Thymus (tissue), 11 donors: Measurements from ENCODE around the gene FXYD2. TPM values are rescaled to one million over a fixed set of nuclear protein-coding genes. Genes with fewer than 3 reads are reported as not detected.
A peak's percentile ranks its signal among the peaks of the same experiment; 100 is the strongest.

Source experiments
- DNase-seq, 9 donors: peaks; one replicate each; pipeline ENCODE4 v3.0.0-alpha.2; 2013; ENCODE audit warnings: low spot score in 9 of 9, low read depth in 6 of 9, missing footprints in 1 of 9
- H3K27ac ChIP-seq, 2 donors: one replicate each; pipeline ENCODE4 v1.5.1; 2013; ENCODE audit warnings: control low read depth in 1 of 2, low read depth in 1 of 2, low read length in 1 of 2, mild to moderate bottlenecking in 1 of 2, moderate library complexity in 1 of 2
- H3K27me3 ChIP-seq, 2 donors: one replicate each; pipeline ENCODE4 v1.5.1; 2013; ENCODE audit warnings: low read length in 1 of 2; ENCODE audit not compliant: control insufficient read depth in 2 of 2, insufficient read depth in 1 of 2
- H3K36me3 ChIP-seq, 2 donors: one replicate each; pipeline ENCODE4 v1.5.1; 2013; ENCODE audit warnings: low read length in 1 of 2, mild to moderate bottlenecking in 1 of 2, moderate library complexity in 1 of 2; ENCODE audit not compliant: control insufficient read depth in 2 of 2, insufficient read depth in 2 of 2
- H3K4me1 ChIP-seq, 2 donors: one replicate each; pipeline ENCODE4 v1.5.1; 2013; ENCODE audit warnings: low read length in 2 of 2; ENCODE audit not compliant: control insufficient read depth in 2 of 2, insufficient read depth in 2 of 2
- H3K4me3 ChIP-seq, 2 donors: one replicate each; pipeline ENCODE4 v1.5.1; 2013; ENCODE audit warnings: low read length in 2 of 2, control low read depth in 1 of 2, mild to moderate bottlenecking in 1 of 2
- H3K9me3 ChIP-seq, 2 donors: one replicate each; pipeline ENCODE4 v1.5.1; 2013; ENCODE audit warnings: low read length in 1 of 2, mild to moderate bottlenecking in 1 of 2; ENCODE audit not compliant: control insufficient read depth in 2 of 2, insufficient read depth in 1 of 2
- WGBS: extraction: QIAGEN DNeasy Blood & Tissue Kit; methylation state at CpG from one replicate; pipeline ENCODE4 v1.1.7; 2013; 5-methylcytosine and 5-hydroxymethylcytosine counted together
- polyA plus RNA-seq: library from polyadenylated mRNA; stranded (reverse); fragments of 200-250 nt; gene quantifications from one replicate; pipeline ENCODE4 v1.2.3, GENCODE V29; 2013
- total RNA-seq: library from RNA; stranded (reverse); fragments of 120-200 nt; gene quantifications from one replicate; pipeline ENCODE4 v1.2.4, GENCODE V29; 2013
- donor health status: healthy.

The FXYD2 gene
- total and polyA plus RNA-seq, 2 donors, result 78.9 to 100 TPM

DNA sequence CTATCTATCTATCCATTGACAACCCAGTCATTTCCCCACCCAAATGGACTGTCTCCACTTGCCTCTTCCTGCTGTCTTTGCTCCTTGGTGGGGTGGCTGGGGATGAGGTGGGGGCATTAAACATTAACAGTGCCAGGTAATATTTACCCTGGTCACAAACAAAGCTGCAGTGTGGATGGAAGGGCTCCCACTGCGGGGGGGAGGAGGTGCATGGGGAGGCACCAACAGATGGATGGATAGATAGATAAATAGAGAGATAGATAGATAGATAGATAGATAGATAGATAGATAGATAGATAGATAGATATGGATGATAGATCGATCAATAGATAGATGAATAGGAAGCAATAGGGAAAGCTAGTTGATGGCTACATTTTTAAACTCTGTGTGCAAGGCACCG lies 2.3 kb upstream of the FXYD2 start:
- H3K36me3 ChIP-seq, result no peaks in the 10 kb centered on the region
- H3K4me1 ChIP-seq, result peaks cover 74 to 85% of the 10 kb centered on the region in 2 donors
- no peaks in the 10 kb centered on the region for H3K27me3 ChIP-seq
- H3K27ac ChIP-seq, result no peak overlapping the region
- no peaks in the 10 kb centered on the region for H3K9me3 ChIP-seq
- WGBS, result 77% methylated on average over 3 of the region's 3 CpGs
- no peak for DNase-seq
- H3K4me3 ChIP-seq, result no peak overlapping the region

DNA sequence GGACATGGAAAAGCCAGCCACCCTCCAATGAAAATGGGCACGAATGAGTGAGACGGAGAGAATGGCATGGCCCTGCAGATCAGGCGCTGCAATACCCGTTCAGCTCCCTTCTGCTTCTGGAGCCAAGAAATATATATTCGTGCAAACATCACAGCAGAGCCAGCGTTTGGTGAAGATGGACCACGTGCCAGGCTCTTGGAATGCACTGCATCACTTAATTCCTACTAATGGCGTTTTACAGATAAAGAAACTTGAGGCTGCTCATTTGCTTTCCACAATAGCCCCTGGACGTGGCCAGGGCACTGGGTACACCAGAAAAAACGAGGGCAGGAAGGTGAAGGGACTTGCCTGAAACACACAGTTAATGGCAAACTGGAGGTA lies 1.6 kb upstream of the FXYD2 start:
- Histone ChIP-seq H3K27me3 (no peaks in the 10 kb centered on the region), H3K27ac (no peak overlapping the region), H3K4me1 (peaks cover 71 to 81% of the 10 kb centered on the region in 2 donors), H3K36me3 (no peaks in the 10 kb centered on the region), H3K4me3 (no peak overlapping the region), H3K9me3 (no peaks in the 10 kb centered on the region)
- whole genome bisulfite sequencing, result 74% methylated on average over 10 of the region's 10 CpGs
- DNase-seq, result no peak

DNA sequence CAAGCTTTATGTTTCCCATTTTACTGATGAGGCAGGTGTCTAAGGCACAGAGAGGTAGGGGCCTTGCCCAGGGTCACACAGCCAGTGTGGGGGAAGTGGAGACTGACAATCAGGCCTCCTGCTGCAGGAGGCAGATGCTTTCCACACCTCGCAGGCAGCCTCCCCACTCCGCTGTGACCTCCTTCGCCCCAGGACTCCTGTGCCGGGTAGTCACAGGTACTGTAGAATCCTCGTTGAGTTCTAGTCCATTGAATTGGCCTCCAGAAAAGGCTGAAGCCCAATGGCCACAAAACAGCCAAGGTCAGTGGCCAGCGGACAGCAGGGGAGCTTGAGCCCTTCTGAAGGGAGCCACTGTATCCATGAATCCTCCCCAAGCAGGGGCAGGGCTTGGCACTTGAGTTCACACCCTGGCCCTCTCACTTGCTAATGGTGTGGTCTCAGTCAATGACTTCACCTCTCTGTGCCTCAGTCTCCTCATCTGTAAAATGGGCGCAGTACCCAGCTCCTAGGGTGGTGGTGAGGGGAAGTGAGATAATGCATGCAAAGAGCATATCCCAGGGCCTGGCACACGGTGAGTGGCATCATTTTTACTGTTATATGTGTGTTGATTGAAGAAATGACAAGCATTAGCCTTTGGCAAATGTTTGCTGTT lies 1.1 kb upstream of the FXYD2 start:
- H3K4me1 ChIP-seq, result peaks cover 66 to 75% of the 10 kb centered on the region in 2 donors
- H3K27me3 ChIP-seq, result no peaks in the 10 kb centered on the region
- no peaks in the 10 kb centered on the region for H3K36me3 ChIP-seq
- no peaks in the 10 kb centered on the region for H3K9me3 ChIP-seq
- no peak for DNase-seq
- H3K4me3 ChIP-seq, result no peak overlapping the region
- 89% methylated on average over 8 of the region's 8 CpGs for WGBS
- no peak overlapping the region for H3K27ac ChIP-seq

DNA sequence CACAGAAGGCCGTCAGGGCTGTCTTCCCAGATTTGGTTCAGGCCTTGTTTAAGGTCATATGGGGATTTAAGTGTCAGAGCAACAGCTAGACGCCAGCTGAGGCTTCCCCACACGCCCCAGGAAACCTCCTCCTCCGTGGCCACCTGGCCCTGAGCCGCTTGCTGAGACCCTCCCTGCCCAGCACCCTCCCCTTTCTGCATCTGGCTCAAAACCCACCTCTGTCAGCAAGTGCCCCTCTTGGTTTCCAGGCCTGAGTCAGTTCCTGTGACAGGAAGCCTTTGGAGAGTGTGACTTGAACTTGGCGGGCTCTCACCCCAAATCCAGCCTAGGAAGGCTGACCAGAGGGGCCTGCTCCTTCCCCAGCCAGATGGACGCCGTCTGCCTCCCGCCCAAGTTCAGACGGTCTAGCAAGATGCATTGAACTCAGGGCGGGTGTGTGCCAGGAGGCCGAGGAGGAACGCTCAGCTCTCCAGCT lies 561 bp downstream of the FXYD2 start:
- no peaks in the 10 kb centered on the region for H3K27me3 ChIP-seq
- DNase-seq, result peak in 3 of 9 donors; percentile 51 to 79 (median 67)
- no peak overlapping the region for H3K4me3 ChIP-seq
- peak overlapping the region; percentile 86 to 92 for H3K27ac ChIP-seq
- WGBS, result 5% methylated on average over 13 of the region's 13 CpGs
- H3K9me3 ChIP-seq, result no peaks in the 10 kb centered on the region
- H3K4me1 ChIP-seq, result peaks cover 50 to 66% of the 10 kb centered on the region in 2 donors
- H3K36me3 ChIP-seq, result no peaks in the 10 kb centered on the region

DNA sequence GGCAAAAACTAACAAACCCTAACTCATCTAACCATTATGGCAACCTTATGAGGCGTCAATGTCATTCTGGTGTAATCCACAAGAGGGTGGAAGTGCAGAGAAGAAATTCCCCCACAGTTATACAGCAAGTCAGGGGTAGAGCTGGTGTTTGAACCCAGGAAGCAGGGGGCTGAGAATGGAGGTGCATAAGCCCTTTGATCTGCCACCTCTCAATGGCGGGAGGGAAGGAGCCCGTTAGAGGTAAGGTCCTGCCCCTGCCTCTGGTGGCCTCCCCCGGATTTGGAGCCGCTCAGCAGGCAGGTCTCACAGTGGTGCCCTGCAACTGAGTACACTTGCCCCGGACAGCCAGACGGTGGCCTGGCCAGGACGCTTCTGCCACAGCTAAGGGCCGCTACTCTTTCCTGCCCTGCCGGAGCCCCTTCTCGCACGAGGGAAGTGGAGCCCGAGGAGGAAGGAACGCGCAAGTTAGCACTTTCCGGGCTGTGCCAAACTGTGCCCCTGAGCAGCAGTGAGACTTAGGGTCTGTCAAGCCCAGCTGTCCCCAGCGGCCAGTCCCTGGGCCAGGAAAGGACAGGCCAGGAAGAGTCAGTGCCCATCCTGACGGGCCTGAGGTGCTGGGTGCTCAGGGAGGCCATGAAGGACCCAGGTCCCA lies 1.1 kb downstream of the FXYD2 start:
- WGBS, result 8% methylated on average over 18 of the region's 18 CpGs

DNA sequence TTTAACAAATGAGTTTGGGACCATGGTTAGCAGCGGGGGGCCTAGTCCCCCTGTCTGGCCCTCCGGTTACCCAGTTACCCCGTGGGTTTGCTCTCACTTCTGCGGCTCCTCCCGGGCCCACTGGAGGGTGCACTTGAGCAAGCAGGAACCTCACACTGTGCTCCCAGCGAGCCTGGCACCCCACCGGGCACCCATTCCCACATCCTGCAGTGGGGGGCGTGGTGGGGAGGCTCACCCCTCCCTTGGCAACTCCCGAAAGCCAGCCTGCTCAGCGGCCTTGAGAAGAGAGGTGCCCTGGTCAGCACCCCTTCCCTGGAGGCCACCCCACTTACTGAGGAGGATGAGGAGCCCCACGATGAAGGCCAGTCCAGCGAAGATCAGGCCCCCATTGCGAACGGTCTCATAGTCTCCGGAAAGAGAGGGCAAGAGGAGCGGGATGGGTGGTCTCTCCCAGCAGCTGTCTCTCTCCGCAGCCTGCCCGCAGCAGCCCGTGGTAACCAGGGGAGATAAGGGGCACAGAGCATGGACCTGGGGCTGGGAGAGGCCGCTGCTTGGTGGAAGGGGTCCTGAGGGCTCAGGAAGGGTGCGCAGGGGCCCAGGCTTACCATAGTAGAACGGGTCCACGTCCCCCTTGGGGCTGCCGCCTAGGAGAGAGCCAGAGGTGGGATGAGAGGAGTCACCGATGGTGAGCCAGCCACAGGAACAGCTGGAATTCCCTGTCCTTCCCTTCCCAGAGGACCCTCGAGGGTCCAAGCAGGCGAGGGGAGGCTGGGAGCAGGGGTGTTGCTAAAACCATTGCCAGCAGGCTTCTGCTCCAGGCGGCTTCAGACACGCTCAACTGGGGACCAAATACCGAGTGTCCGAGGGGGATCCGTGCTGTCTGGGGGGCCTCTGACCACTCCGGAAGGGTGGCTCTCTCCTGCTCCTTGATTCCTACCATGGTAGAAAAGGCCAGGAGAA lies 2.2 kb downstream of the FXYD2 start:
- Histone ChIP-seq H3K4me1 (peaks cover 39 to 65% of the 10 kb centered on the region in 2 donors), H3K27me3 (no peaks in the 10 kb centered on the region), H3K9me3 (no peaks in the 10 kb centered on the region), H3K4me3 (no peak overlapping the region), H3K36me3 (no peaks in the 10 kb centered on the region), H3K27ac (peak overlapping the region; percentile 64 to 86)
- DNase-seq, result peak in 3 of 9 donors; percentile 52 to 73 (median 64)
- 66% methylated on average over 33 of the region's 33 CpGs for WGBS

More for the DNA sequence above, 1.1 kb downstream of the FXYD2 start:
- H3K27me3 ChIP-seq, result no peaks in the 10 kb centered on the region
- peaks cover 44 to 65% of the 10 kb centered on the region in 2 donors for H3K4me1 ChIP-seq
- peak in 6 of 9 donors; percentile 59 to 90 (median 74) for DNase-seq
- no peaks in the 10 kb centered on the region for H3K36me3 ChIP-seq
- H3K27ac ChIP-seq, result peak overlapping the region; percentile 86 to 92
- no peak overlapping the region for H3K4me3 ChIP-seq
- H3K9me3 ChIP-seq, result no peaks in the 10 kb centered on the region

DNA sequence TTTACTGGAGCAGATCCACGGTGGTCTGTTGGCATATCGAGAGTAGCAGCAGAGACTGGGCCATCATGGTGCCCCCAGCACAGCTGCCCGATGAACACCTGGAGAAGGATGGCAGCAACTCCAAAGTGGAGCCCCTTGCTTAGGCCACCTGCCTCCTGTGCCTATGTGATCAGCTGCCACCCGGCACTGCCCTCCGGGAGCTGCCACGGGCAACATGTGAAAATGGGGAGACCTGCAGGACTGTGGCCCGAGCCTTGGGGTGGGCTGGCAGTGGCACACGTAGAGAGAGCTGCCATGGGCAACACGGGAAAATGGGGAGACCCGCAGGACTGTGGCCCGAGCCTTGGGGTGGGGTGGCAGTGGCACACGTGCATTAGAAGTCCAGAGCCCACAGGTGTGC lies 3.1 kb downstream of the FXYD2 start:
- H3K27me3 ChIP-seq, result no peaks in the 10 kb centered on the region
- H3K36me3 ChIP-seq, result no peaks in the 10 kb centered on the region
- peaks cover 39 to 74% of the 10 kb centered on the region in 2 donors for H3K4me1 ChIP-seq
- H3K9me3 ChIP-seq, result no peaks in the 10 kb centered on the region
- DNase-seq, result no peak
- no peak overlapping the region for H3K27ac ChIP-seq
- H3K4me3 ChIP-seq, result no peak overlapping the region
- WGBS, result 91% methylated on average over 12 of the region's 12 CpGs

DNA sequence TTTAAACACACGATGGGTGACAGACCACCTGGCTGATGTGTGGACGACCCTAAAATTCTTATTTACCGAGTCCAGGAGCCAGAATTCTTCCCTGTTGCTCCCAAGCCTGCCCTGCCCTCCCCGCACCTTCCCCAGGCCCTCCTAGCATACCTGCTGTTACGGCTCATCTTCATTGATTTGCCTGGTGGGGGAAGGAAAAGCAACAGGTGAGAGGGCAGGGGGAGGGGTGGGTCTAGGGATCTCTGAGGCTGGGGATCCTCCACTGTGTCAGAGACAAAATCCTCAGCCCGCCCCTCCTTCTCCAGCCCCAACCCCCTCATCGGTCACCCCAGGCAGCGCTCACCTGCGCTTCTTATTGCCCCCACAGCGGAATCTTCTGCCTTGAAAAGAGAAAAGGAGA lies 4.0 kb downstream of the FXYD2 start:
- DNase-seq, result no peak
- Histone ChIP-seq H3K4me1 (peaks cover 45 to 79% of the 10 kb centered on the region in 2 donors), H3K27ac (no peak overlapping the region), H3K9me3 (no peaks in the 10 kb centered on the region), H3K36me3 (no peaks in the 10 kb centered on the region), H3K4me3 (no peak overlapping the region), H3K27me3 (no peaks in the 10 kb centered on the region)
- 98% methylated on average over 10 of the region's 10 CpGs for WGBS
